PC-3 (cell line): ENCODE results near the gene TEKTIP1. TPM values are rescaled to one million over a fixed set of nuclear protein-coding genes. Genes with fewer than 3 reads are reported as not detected.

Source experiments
- ATAC-seq: fragments of 200-7000 bp; cut with Tn5 transposase; 2 replicates; pipeline ENCODE4 v1.9.1; 2020; ENCODE audit warnings: mild to moderate bottlenecking, moderate library complexity
- BruUV-seq: library from RNA; stranded (reverse); fragments of 400-500 nt; replicated peaks from 2 replicates; lab custom pipeline; 2021; lab: Mats Ljungman, UMichigan
- CTCF ChIA-PET: fragments of 300-600 bp; sonication (Branson Sonifier 250); formaldehyde crosslinking; loops from one replicate; lab custom pipeline; 2022; ENCODE audit warnings: antibody characterized with exemption; lab: Charles Lee
- POLR2A ChIA-PET: fragments of 300-600 bp; sonication (Branson Sonifier 250); formaldehyde crosslinking; loops from one replicate; lab custom pipeline; 2022; ENCODE audit warnings: antibody characterized with exemption; ENCODE audit not compliant: unreplicated experiment; lab: Charles Lee
- DNase-seq: peaks from one replicate; pipeline ENCODE4 v3.0.0-alpha.2; 2015
- H2AFZ ChIP-seq: fragments of 300-600 bp; sonication (generic); 2 replicates; pipeline ENCODE4 v1.6.0; 2016; ENCODE audit warnings: antibody characterized with exemption, low read length
- H3F3A ChIP-seq: fragments of 300-600 bp; sonication (generic); one replicate; pipeline ENCODE4 v1.6.0; 2017; ENCODE audit warnings: antibody characterized with exemption, low read length, control low read depth, mild to moderate bottlenecking; ENCODE audit not compliant: unreplicated experiment
- H3K27ac ChIP-seq: fragments of 300-600 bp; sonication (generic); 2 replicates; pipeline ENCODE4 v1.5.1; 2016; ENCODE audit warnings: mild to moderate bottlenecking, low read length
- H3K27me3 ChIP-seq: fragments of 300-600 bp; sonication (generic); 2 replicates; pipeline ENCODE4 v1.6.1; 2016; ENCODE audit warnings: low read length, mixed read lengths
- H3K36me3 ChIP-seq: fragments of 300-600 bp; sonication (generic); 2 replicates; pipeline ENCODE4 v1.6.1; 2016; ENCODE audit warnings: low read depth, mixed run types, low read length, mixed read lengths
- H3K4me1 ChIP-seq: fragments of 300-600 bp; sonication (generic); 2 replicates; pipeline ENCODE4 v1.5.1; 2016; ENCODE audit warnings: low read length; ENCODE audit not compliant: insufficient read depth
- H3K4me2 ChIP-seq: fragments of 300-600 bp; sonication (generic); 2 replicates; pipeline ENCODE4 v1.6.0; 2016; ENCODE audit warnings: low read length
- H3K4me3 ChIP-seq: fragments of 300-600 bp; sonication (generic); 2 replicates; pipeline ENCODE4 v1.5.1; 2016; ENCODE audit warnings: mild to moderate bottlenecking, low read length, mixed read lengths
- H3K79me2 ChIP-seq: fragments of 300-600 bp; sonication (generic); 2 replicates; pipeline ENCODE4 v1.6.1; 2017; ENCODE audit warnings: low read length, mixed read lengths
- H3K9ac ChIP-seq: fragments of 300-600 bp; sonication (generic); 2 replicates; pipeline ENCODE4 v1.6.0; 2016; ENCODE audit warnings: mild to moderate bottlenecking, low read length
- H3K9me2 ChIP-seq: fragments of 300-600 bp; sonication (generic); replicated peaks from 2 replicates; pipeline ENCODE4 v1.6.1; 2016; ENCODE audit warnings: mixed run types, low read length, mixed read lengths
- H3K9me3 ChIP-seq: fragments of 300-600 bp; sonication (generic); 2 replicates; pipeline ENCODE4 v1.6.1; 2016; ENCODE audit warnings: low read length, mixed read lengths
- H4K20me1 ChIP-seq: fragments of 300-600 bp; sonication (generic); 2 replicates; pipeline ENCODE4 v1.6.1; 2016; ENCODE audit warnings: low read length, mixed read lengths
- CTCF ChIP-seq: fragments of 300-600 bp; sonication (generic); conservative IDR thresholded peaks from 2 replicates; pipeline ENCODE4 v1.5.1; 2017; ENCODE audit warnings: antibody characterized with exemption, low read depth, mild to moderate bottlenecking, low read length
- EZH2 ChIP-seq: fragments of 300-600 bp; sonication (generic); IDR thresholded peaks from one replicate; pipeline ENCODE4 v1.6.1; 2017; ENCODE audit warnings: antibody characterized with exemption, mild to moderate bottlenecking, low read length; ENCODE audit not compliant: unreplicated experiment
- EZH2phosphoT487 ChIP-seq: fragments of 300-600 bp; sonication (generic); IDR thresholded peaks from 2 replicates; pipeline ENCODE4 v1.6.1; 2018; ENCODE audit warnings: mild to moderate bottlenecking, antibody characterized with exemption, low read length, borderline replicate concordance
- intact Hi-C: fragments of 100-400 bp; cut with micrococcal nuclease; formaldehyde crosslinking; loops from 2 replicates; pipeline ENCODE4 v1.9.0; 2023
- total RNA-seq: library from RNA; depleted of rRNA; stranded (reverse); fragments of >200 nt; gene quantifications from 2 replicates; pipeline ENCODE4 v1.2.3, GENCODE V29; 2014

TEKTIP1 gene
- total RNA-seq, 1 experiment from 2014 or later, result not detected

GRCh38 chr19:3515891-3516422 is 23.0 kb upstream of the TEKTIP1 start:
- no peak overlapping the region for H2AFZ ChIP-seq
- DNase-seq (no peak), ATAC-seq (no peak)
- H3F3A ChIP-seq, result no peaks in the 10 kb centered on the region
- H3K4me1 ChIP-seq, result no peaks in the 10 kb centered on the region; the same call in 1 of the 2 replicates
- H3K9me3 ChIP-seq, result no peaks in the 10 kb centered on the region
- H4K20me1 ChIP-seq, result peaks cover 30% of the 10 kb centered on the region; the same call in 1 of the 2 replicates
- ChIA-PET CTCF (no interaction called here), POLR2A (no interaction called here)
- H3K79me2 ChIP-seq, result peaks cover 100% of the 10 kb centered on the region
- no peak overlapping the region for H3K4me3 ChIP-seq
- H3K36me3 ChIP-seq, result no peaks in the 10 kb centered on the region
- H3K4me2 ChIP-seq, result no peak overlapping the region
- no peak overlapping the region for H3K9ac ChIP-seq
- H3K27ac ChIP-seq, result no peak overlapping the region
- intact Hi-C loops, result no loop called here
- no peak for TF ChIP-seq EZH2
- TF ChIP-seq CTCF, result no peak
- no peak for TF ChIP-seq EZH2phosphoT487
- H3K27me3 ChIP-seq, result no peaks in the 10 kb centered on the region
- H3K9me2 ChIP-seq, result no peaks in the 10 kb centered on the region
- BruUV-seq, result no TSS peak

DNA sequence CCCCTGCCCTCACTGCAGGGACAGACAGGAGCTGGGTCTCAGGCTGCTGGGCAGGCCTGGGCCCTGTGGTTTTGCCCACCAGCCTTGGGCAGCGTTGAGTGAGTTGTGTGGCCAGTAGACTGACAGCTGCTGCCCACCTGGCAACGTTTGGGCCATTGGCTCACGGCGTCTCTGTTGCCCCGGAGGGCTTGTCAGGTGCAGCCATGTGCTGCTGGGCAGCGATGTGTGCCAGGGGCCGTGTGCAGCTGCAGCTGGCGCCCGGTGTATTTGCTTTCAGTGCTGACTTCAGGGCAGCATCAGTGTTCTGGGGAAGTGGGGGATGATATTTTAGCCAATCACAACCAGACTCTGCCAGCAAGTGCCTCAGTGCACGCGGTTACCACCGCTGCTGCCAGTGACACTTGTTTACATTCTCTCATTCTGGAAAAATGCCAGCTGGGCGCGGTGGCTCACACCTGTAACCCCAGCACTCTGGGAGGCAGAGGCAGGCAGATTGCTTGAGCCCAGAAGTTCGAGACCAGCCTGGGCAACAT is 22.2 kb upstream of the TEKTIP1 start:
- Histone ChIP-seq H3F3A (no peaks in the 10 kb centered on the region), H3K9me2 (no peaks in the 10 kb centered on the region), H3K9me3 (no peaks in the 10 kb centered on the region), H4K20me1 (peaks cover 27% of the 10 kb centered on the region; the same call in 1 of the 2 replicates), H3K27me3 (no peaks in the 10 kb centered on the region), H3K4me3 (no peak overlapping the region), H2AFZ (no peak overlapping the region), H3K27ac (no peak overlapping the region), H3K79me2 (peaks cover 96% of the 10 kb centered on the region), H3K36me3 (no peaks in the 10 kb centered on the region), H3K4me2 (no peak overlapping the region), H3K4me1 (no peaks in the 10 kb centered on the region; the same call in 1 of the 2 replicates), H3K9ac (no peak overlapping the region)
- peak; percentile 31 for ATAC-seq
- TF ChIP-seq EZH2, result no peak
- TF ChIP-seq CTCF, result no peak
- no peak for TF ChIP-seq EZH2phosphoT487
- peak; percentile 53 for DNase-seq
- BruUV-seq, result no TSS peak
- POLR2A ChIA-PET, result no interaction called here
- CTCF ChIA-PET, result no interaction called here
- intact Hi-C loops, result no loop called here

DNA sequence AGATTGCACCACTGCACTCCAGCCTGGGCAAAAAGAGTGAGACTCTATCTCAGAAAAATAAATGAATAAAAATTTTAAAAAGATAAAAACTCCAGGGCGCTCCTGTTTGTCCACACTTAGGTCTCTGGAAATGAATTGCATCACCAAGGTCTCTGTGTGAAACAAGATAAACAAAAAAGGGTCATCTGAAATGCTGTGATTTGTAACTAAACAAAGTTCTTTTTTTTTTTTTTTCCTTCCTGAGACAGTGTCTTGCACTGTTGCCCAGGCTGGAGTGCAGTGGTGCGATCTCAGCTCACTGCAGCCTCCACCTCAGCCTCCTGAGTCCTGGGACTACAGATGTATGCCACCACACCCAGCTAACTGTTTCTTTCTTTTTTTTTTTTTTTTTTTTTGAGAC is 21.3 kb upstream of the TEKTIP1 start:
- H3K79me2 ChIP-seq, result peaks cover 94% of the 10 kb centered on the region
- H3K9ac ChIP-seq, result no peak overlapping the region
- H3K27ac ChIP-seq, result no peak overlapping the region
- no peaks in the 10 kb centered on the region for H3K27me3 ChIP-seq
- ChIA-PET POLR2A (no interaction called here), CTCF (no interaction called here)
- intact Hi-C loops, result no loop called here
- no peak for ATAC-seq
- no peaks in the 10 kb centered on the region; the same call in 1 of the 2 replicates for H3K4me1 ChIP-seq
- H3K36me3 ChIP-seq, result no peaks in the 10 kb centered on the region
- no peak for DNase-seq
- TF ChIP-seq CTCF (no peak), EZH2phosphoT487 (no peak), EZH2 (no peak)
- no peaks in the 10 kb centered on the region for H3F3A ChIP-seq
- H3K4me3 ChIP-seq, result no peak overlapping the region
- H4K20me1 ChIP-seq, result peaks cover 27% of the 10 kb centered on the region; the same call in 1 of the 2 replicates
- no peak overlapping the region for H2AFZ ChIP-seq
- BruUV-seq, result no TSS peak
- H3K4me2 ChIP-seq, result no peak overlapping the region
- no peaks in the 10 kb centered on the region for H3K9me2 ChIP-seq
- no peaks in the 10 kb centered on the region for H3K9me3 ChIP-seq
